ENCODE data around the gene STXBP6. TPM values are rescaled to one million over a fixed set of nuclear protein-coding genes. Genes with fewer than 3 reads are reported as not detected.
A peak's percentile ranks its signal among the peaks of the same experiment; 100 is the strongest.

STXBP6 gene
- total and polyA plus RNA-seq, 2 of the 13 experiments (the other 11 are each of a cell fraction or from before 2014, with no cell fraction given), result 35.3 to 42.8 TPM

DNA sequence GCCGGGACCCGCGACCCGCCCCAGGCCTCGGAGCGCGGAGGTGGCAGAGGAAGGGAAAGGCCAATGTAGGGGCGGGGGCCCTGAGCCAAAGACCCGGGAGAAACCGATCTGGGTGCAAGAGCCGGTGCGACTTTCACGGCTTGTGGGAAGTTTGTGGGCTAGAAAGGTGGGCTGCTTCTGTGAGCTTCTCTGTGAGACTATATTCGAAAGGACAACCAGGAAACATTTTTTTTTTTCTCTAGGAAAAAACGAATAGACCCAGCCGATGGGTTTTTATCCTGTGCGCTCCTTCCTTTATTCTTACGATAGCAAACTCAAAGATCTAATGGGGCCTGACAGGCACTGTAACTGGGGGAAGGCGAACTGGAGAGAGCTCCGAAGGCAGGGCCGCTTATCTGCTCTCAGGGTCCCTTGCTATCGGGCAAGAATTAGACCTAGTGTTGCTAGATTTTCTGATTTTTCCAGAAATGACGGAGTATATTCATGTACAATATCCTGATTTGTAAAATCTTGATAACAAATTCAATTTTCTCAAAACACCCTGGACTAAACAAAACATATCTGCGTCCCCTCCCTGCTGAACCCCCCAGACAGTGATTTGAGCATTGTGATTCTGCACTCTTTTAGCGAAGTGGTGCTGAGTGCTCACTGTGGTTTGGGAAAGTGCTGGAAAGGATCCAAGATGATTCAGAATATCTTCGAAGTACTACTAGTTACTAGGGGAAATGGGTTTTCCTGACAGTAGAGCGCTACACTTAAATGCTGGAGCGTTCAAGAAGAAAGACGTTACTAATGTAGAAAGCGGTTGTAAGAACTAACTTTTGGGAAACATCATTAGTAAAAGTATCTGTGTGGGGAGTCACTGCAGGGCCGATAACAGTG lies 563 bp upstream of the STXBP6 start (continued):
- TF ChIP-seq, protein P1, sequence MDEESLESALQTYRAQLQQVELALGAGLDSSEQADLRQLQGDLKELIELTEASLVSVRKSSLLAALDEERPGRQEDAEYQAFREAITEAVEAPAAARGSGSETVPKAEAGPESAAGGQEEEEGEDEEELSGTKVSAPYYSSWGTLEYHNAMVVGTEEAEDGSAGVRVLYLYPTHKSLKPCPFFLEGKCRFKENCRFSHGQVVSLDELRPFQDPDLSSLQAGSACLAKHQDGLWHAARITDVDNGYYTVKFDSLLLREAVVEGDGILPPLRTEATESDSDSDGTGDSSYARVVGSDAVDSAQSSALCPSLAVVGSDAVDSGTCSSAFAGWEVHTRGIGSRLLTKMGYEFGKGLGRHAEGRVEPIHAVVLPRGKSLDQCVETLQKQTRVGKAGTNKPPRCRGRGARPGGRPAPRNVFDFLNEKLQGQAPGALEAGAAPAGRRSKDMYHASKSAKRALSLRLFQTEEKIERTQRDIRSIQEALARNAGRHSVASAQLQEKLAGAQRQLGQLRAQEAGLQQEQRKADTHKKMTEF (CRISPR knock-in tag; IDR thresholded peaks at IDR 0.05), result no peak
- TF ChIP-seq, protein P2, sequence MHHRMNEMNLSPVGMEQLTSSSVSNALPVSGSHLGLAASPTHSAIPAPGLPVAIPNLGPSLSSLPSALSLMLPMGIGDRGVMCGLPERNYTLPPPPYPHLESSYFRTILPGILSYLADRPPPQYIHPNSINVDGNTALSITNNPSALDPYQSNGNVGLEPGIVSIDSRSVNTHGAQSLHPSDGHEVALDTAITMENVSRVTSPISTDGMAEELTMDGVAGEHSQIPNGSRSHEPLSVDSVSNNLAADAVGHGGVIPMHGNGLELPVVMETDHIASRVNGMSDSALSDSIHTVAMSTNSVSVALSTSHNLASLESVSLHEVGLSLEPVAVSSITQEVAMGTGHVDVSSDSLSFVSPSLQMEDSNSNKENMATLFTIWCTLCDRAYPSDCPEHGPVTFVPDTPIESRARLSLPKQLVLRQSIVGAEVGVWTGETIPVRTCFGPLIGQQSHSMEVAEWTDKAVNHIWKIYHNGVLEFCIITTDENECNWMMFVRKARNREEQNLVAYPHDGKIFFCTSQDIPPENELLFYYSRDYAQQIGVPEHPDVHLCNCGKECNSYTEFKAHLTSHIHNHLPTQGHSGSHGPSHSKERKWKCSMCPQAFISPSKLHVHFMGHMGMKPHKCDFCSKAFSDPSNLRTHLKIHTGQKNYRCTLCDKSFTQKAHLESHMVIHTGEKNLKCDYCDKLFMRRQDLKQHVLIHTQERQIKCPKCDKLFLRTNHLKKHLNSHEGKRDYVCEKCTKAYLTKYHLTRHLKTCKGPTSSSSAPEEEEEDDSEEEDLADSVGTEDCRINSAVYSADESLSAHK (CRISPR knock-in tag; IDR thresholded peaks at IDR 0.05; ENCODE audit: borderline replicate concordance), result no peak
- TF ChIP-seq ZNF788 (CRISPR knock-in tag; IDR thresholded peaks at IDR 0.05; ENCODE audit: borderline replicate concordance) (peak; percentile 64; the same call in 1 of the 2 replicates), ZNF292 (CRISPR knock-in tag; IDR thresholded peaks at IDR 0.05; ENCODE audit: borderline replicate concordance, low read depth) (no peak), MAF1 (CRISPR knock-in tag; IDR thresholded peaks at IDR 0.05; ENCODE audit: borderline replicate concordance) (no peak), ZNF816 (CRISPR knock-in tag; IDR thresholded peaks at IDR 0.05; ENCODE audit: borderline replicate concordance) (no peak; the same call in 1 of the 2 replicates), ZBTB44 (CRISPR knock-in tag; IDR thresholded peaks at IDR 0.05) (peak; percentile 49; the same call in 1 of the 2 replicates), XRCC5 (optimal IDR thresholded peaks at IDR 0.05; ENCODE audit: low read length) (no peak), ZNF572 (CRISPR knock-in tag; IDR thresholded peaks at IDR 0.05) (peak; percentile 83; the same call in 1 of the 2 replicates), NCOA2 (CRISPR knock-in tag; IDR thresholded peaks at IDR 0.05) (no peak), ZSCAN21 (CRISPR knock-in tag; IDR thresholded peaks at IDR 0.05; ENCODE audit: borderline replicate concordance) (no peak), FOXA3 (CRISPR knock-in tag; IDR thresholded peaks at IDR 0.05) (no peak), ZFP36L1 (CRISPR knock-in tag; IDR thresholded peaks at IDR 0.05) (no peak; the same call in none of the 2 replicates), GATA4 (IDR thresholded peaks at IDR 0.05; ENCODE audit: borderline replicate concordance, low read depth) (no peak; the same call in 1 of the 2 replicates), ISX (CRISPR knock-in tag; conservative IDR thresholded peaks at IDR 0.05) (no peak; the same call in 1 of the 2 replicates), IRX3 (CRISPR knock-in tag; IDR thresholded peaks at IDR 0.05; ENCODE audit: borderline replicate concordance, low read depth) (no peak), ARID2 (CRISPR knock-in tag; IDR thresholded peaks at IDR 0.05; ENCODE audit: borderline replicate concordance) (no peak), ZNF562 (CRISPR knock-in tag; IDR thresholded peaks at IDR 0.05; ENCODE audit: borderline replicate concordance) (no peak)
- TF ChIP-seq, protein P3, sequence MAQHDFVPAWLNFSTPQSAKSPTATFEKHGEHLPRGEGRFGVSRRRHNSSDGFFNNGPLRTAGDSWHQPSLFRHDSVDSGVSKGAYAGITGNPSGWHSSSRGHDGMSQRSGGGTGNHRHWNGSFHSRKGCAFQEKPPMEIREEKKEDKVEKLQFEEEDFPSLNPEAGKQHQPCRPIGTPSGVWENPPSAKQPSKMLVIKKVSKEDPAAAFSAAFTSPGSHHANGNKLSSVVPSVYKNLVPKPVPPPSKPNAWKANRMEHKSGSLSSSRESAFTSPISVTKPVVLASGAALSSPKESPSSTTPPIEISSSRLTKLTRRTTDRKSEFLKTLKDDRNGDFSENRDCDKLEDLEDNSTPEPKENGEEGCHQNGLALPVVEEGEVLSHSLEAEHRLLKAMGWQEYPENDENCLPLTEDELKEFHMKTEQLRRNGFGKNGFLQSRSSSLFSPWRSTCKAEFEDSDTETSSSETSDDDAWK (CRISPR knock-in tag; IDR thresholded peaks at IDR 0.05), result no peak
- TF ChIP-seq, protein P4, sequence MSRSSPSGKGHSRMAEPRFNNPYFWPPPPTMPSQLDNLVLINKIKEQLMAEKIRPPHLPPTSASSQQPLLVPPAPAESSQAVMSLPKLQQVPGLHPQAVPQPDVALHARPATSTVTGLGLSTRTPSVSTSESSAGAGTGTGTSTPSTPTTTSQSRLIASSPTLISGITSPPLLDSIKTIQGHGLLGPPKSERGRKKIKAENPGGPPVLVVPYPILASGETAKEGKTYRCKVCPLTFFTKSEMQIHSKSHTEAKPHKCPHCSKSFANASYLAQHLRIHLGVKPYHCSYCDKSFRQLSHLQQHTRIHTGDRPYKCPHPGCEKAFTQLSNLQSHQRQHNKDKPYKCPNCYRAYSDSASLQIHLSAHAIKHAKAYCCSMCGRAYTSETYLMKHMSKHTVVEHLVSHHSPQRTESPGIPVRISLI (CRISPR knock-in tag; IDR thresholded peaks at IDR 0.05; ENCODE audit: borderline replicate concordance), result no peak

Measured in HepG2 (cell line).